IMR-90 (cell line): ENCODE measurements around the gene THOC6. TPM values are rescaled to one million over a fixed set of nuclear protein-coding genes. Genes with fewer than 3 reads are reported as not detected.

Experiments used
- ATAC-seq: fragments of 200-7000 bp; cut with Tn5 transposase; 2 replicates; pipeline ENCODE4 v1.9.1; 2020; ENCODE audit warnings: low read depth, mild to moderate bottlenecking, moderate library complexity
- BruUV-seq: library from RNA; stranded (reverse); fragments of 400-500 nt; replicated peaks from 2 replicates; lab custom pipeline; 2021; lab: Mats Ljungman, UMichigan
- CTCF ChIA-PET: fragments of 300-600 bp; formaldehyde crosslinking; extraction: SDS; loops from one replicate; lab custom pipeline; 2021; ENCODE audit warnings: antibody characterized with exemption; lab: Yijun Ruan, JAX
- POLR2A ChIA-PET: fragments of 300-600 bp; sonication (Branson Sonifier 250); formaldehyde crosslinking; loops from one replicate; lab custom pipeline; 2022; ENCODE audit warnings: antibody characterized with exemption; ENCODE audit not compliant: unreplicated experiment; lab: Charles Lee
- DNase-seq: peaks from one replicate; pipeline ENCODE4 v3.0.0; 2013
- H2AFZ ChIP-seq: replicated peaks from 2 replicates; pipeline ENCODE3; 2013; ENCODE audit warnings: low read length, mild to moderate bottlenecking; ENCODE audit not compliant: poor library complexity
- H2AK5ac ChIP-seq: 2 replicates; pipeline ENCODE4 v1.6.1; 2013; ENCODE audit warnings: low read depth, low read length, inconsistent platforms
- H2AK9ac ChIP-seq: replicated peaks from 2 replicates; pipeline ENCODE3; 2013; ENCODE audit warnings: mild to moderate bottlenecking, low read depth, low read length, moderate library complexity; ENCODE audit not compliant: poor library complexity
- H2BK120ac ChIP-seq: 2 replicates; pipeline ENCODE4 v1.6.1; 2013; ENCODE audit warnings: low read depth, low read length, inconsistent platforms
- H2BK15ac ChIP-seq: 3 replicates; pipeline ENCODE4 v1.6.1; 2013; ENCODE audit warnings: low read depth, low read length, inconsistent platforms
- H2BK20ac ChIP-seq: 2 replicates; pipeline ENCODE4 v1.6.1; 2013; ENCODE audit warnings: low read depth, mild to moderate bottlenecking, inconsistent platforms, low read length, moderate library complexity
- H2BK5ac ChIP-seq: 2 replicates; pipeline ENCODE4 v1.6.1; 2013; ENCODE audit warnings: mild to moderate bottlenecking, low read depth, low read length, inconsistent platforms; ENCODE audit not compliant: poor library complexity, severe bottlenecking
- H3K14ac ChIP-seq: replicated peaks from 2 replicates; pipeline ENCODE4 v1.6.1; 2013; ENCODE audit warnings: low read depth, low read length, inconsistent platforms
- H3K18ac ChIP-seq: 2 replicates; pipeline ENCODE4 v1.6.1; 2013; ENCODE audit warnings: low read depth, low read length, control low read depth
- H3K23ac ChIP-seq: 2 replicates; pipeline ENCODE4 v1.6.1; 2013; ENCODE audit warnings: low read depth, low read length, inconsistent platforms
- H3K27ac ChIP-seq: 2 replicates; pipeline ENCODE4 v1.5.1; 2013; ENCODE audit warnings: mild to moderate bottlenecking, control low read depth, low read length; ENCODE audit not compliant: insufficient read depth
- H3K27me3 ChIP-seq: 2 replicates; pipeline ENCODE4 v1.6.1; 2013; ENCODE audit warnings: low read length; ENCODE audit not compliant: control insufficient read depth, insufficient read depth
- H3K36me3 ChIP-seq: 2 replicates; pipeline ENCODE4 v1.6.1; 2013; ENCODE audit warnings: low read length, mixed read lengths; ENCODE audit not compliant: control insufficient read depth, insufficient read depth
- H3K4ac ChIP-seq: 2 replicates; pipeline ENCODE4 v1.6.1; 2013; ENCODE audit warnings: low read depth, low read length, inconsistent platforms
- H3K4me1 ChIP-seq: 2 replicates; pipeline ENCODE4 v1.6.1; 2013; ENCODE audit warnings: low read length, mixed read lengths; ENCODE audit not compliant: control insufficient read depth, insufficient read depth
- H3K4me2 ChIP-seq: 2 replicates; pipeline ENCODE4 v1.6.1; 2013; ENCODE audit warnings: low read depth, mild to moderate bottlenecking, control low read depth, low read length, moderate library complexity
- H3K4me3 ChIP-seq: 2 replicates; pipeline ENCODE4 v1.5.1; 2013; ENCODE audit warnings: low read depth, mild to moderate bottlenecking, control low read depth, low read length, moderate library complexity; ENCODE audit not compliant: insufficient read depth
- H3K56ac ChIP-seq: 2 replicates; pipeline ENCODE4 v1.6.1; 2013; ENCODE audit warnings: low read length, inconsistent platforms; ENCODE audit not compliant: insufficient read depth; ENCODE audit errors: extremely low read depth
- H3K79me1 ChIP-seq, 2 experiments: 2 replicates each; pipeline ENCODE4 v1.6.1; 2013; ENCODE audit warnings: low read length in 2 of 2, inconsistent platforms in 1 of 2, low read depth in 1 of 2
- H3K9ac ChIP-seq: 2 replicates; pipeline ENCODE4 v1.6.1; 2013; ENCODE audit warnings: low read depth, low read length, control low read depth
- H3K9me1 ChIP-seq: 2 replicates; pipeline ENCODE4 v1.6.1; 2013; ENCODE audit warnings: low read length, inconsistent platforms; ENCODE audit not compliant: insufficient read depth
- H3K9me3 ChIP-seq: 2 replicates; pipeline ENCODE4 v1.6.1; 2013; ENCODE audit warnings: low read length; ENCODE audit not compliant: control insufficient read depth, insufficient read depth
- H4K20me1 ChIP-seq: 2 replicates; pipeline ENCODE4 v1.6.1; 2013; ENCODE audit warnings: low read length, inconsistent platforms; ENCODE audit not compliant: insufficient read depth
- H4K5ac ChIP-seq: 2 replicates; pipeline ENCODE4 v1.6.1; 2013; ENCODE audit warnings: mild to moderate bottlenecking, low read depth, low read length, control low read depth
- H4K8ac ChIP-seq, 2 experiments: 2 replicates each; pipeline ENCODE4 v1.6.1; 2013; ENCODE audit warnings: low read depth in 2 of 2, low read length in 2 of 2, control low read depth in 1 of 2, inconsistent platforms in 1 of 2
- H4K91ac ChIP-seq: 2 replicates; pipeline ENCODE4 v1.6.1; 2013; ENCODE audit warnings: low read depth, low read length, inconsistent platforms; ENCODE audit not compliant: insufficient read depth
- CHD1 ChIP-seq: IDR thresholded peaks from 2 replicates; pipeline ENCODE4 v1.6.1; 2012; ENCODE audit warnings: low read depth, low read length, improper control_type of control experiment
- MAFK ChIP-seq: IDR thresholded peaks from 2 replicates; pipeline ENCODE4 v1.6.1; 2012; ENCODE audit warnings: low read depth, low read length, improper control_type of control experiment
- RAD21 ChIP-seq: IDR thresholded peaks from 2 replicates; pipeline ENCODE4 v1.6.1; 2012; ENCODE audit warnings: low read length, improper control_type of control experiment
- SMC3 ChIP-seq: fragments of 150-350 bp; IDR thresholded peaks from 2 replicates; pipeline ENCODE4 v1.6.1; 2016; ENCODE audit warnings: low read depth, mild to moderate bottlenecking, antibody characterized with exemption, low read length, moderate library complexity
- WGBS, 2 experiments: methylation state at CpG; one replicate each; pipeline versions ENCODE4 v1.1.5 to v1.1.7; 2013; ENCODE audit warnings: missing lambda C conversion rate in 2 of 2; ENCODE audit not compliant: insufficient read length in 1 of 2; ENCODE audit errors: extremely low coverage in 2 of 2; 5-methylcytosine and 5-hydroxymethylcytosine counted together
- dilution Hi-C: fragments of 300-500 bp; cut with HindIII; formaldehyde crosslinking; loops from one replicate; pipeline ENCODE4 v1.14.3; 2018; ENCODE audit warnings: low sequenced_read_pairs; ENCODE audit not compliant: unreplicated experiment
- in situ Hi-C: fragments of 300-500 bp; cut with MboI; formaldehyde crosslinking; loops from 3 replicates; pipeline ENCODE4 v1.14.3; 2019; ENCODE audit warnings: low sequenced_read_pairs, inconsistent platforms, mixed read lengths
- intact Hi-C: fragments of 100-400 bp; cut with micrococcal nuclease; formaldehyde crosslinking; loops from 2 replicates; pipeline ENCODE4 v1.10.0; 2022
- polyA plus RNA-seq, 3 experiments: library from polyadenylated mRNA; depleted of rRNA; stranded (reverse); fragments of >200 nt; gene quantifications; 2 replicates each; pipeline ENCODE4 v1.2.3, GENCODE V29; 2012; ENCODE audit warnings: low replicate concordance in 1 of 3
- total RNA-seq: library from RNA; depleted of rRNA; stranded (reverse); fragments of >200 nt; gene quantifications from 2 replicates; pipeline ENCODE4 v1.2.3, GENCODE V29; 2012

THOC6 gene
- total and polyA plus RNA-seq, 2 of the 4 experiments (the other 2 are of a cell fraction): 16.8 to 23.1 TPM

- no peak overlapping the region for H3K4me2 ChIP-seq
These were observed 20.9 kb downstream of the THOC6 start for GRCh38 chr16:3044708-3045107.

More at GRCh38 chr16:3044708-3045107, 20.9 kb downstream of the THOC6 start:
- POLR2A ChIA-PET: no interaction called here
- H4K91ac ChIP-seq: no peak overlapping the region
- H3K14ac ChIP-seq: no peak overlapping the region
- H3K4ac ChIP-seq: no peak overlapping the region
- H4K5ac ChIP-seq: no peak overlapping the region
- no peaks in the 10 kb centered on the region; the same call in 1 of the 2 replicates for H3K4me1 ChIP-seq
- no peak overlapping the region for H4K8ac ChIP-seq
- H3K36me3 ChIP-seq: no peaks in the 10 kb centered on the region
- H4K20me1 ChIP-seq: no peaks in the 10 kb centered on the region
- peaks cover 67% of the 10 kb centered on the region for H3K27me3 ChIP-seq
- no peak overlapping the region for H2BK5ac ChIP-seq
- H2AFZ ChIP-seq: no peak overlapping the region
- no TSS peak for BruUV-seq
- no peak overlapping the region for H2BK20ac ChIP-seq
- H2BK15ac ChIP-seq: no peak overlapping the region
- no peak overlapping the region for H3K23ac ChIP-seq
- WGBS, 2 experiments: 57% methylated on average over 1 of the region's 6 CpGs; no CpG with 5 or more reads in 1 of the 2 experiments
- TF ChIP-seq RAD21: no peak
- no peak for TF ChIP-seq SMC3
- no peak for TF ChIP-seq MAFK
- TF ChIP-seq CHD1: no peak
- no peak overlapping the region for H3K27ac ChIP-seq
- H3K56ac ChIP-seq: no peak overlapping the region
- dilution Hi-C loops: no loop called here
- DNase-seq (no peak), ATAC-seq (no peak)
- H3K79me1 ChIP-seq: no peaks in the 10 kb centered on the region
- no peak overlapping the region for H2BK120ac ChIP-seq
- H3K9ac ChIP-seq: no peak overlapping the region
- intact Hi-C loops: no loop called here
- no peaks in the 10 kb centered on the region; the same call in 1 of the 2 replicates for H3K9me3 ChIP-seq
- CTCF ChIA-PET: interaction anchor here (1.5 kb wide), 2 partner anchors 13 to 14 kb away, joined by 7 to 8 read pairs; no protein-coding TSS in a partner anchor
- H2AK9ac ChIP-seq: no peak overlapping the region
- no peak overlapping the region for H3K18ac ChIP-seq
- no peak overlapping the region for H2AK5ac ChIP-seq
- in situ Hi-C loops: no loop called here
- no peaks in the 10 kb centered on the region for H3K9me1 ChIP-seq
- H3K4me3 ChIP-seq: no peak overlapping the region
